Fibroblast of skin of left biceps (primary cell): ENCODE measurements around the gene ITIH5.
A peak's percentile ranks its signal among the peaks of the same experiment; 100 is the strongest.

Experiments
- DNase-seq, 2 experiments: peaks; one replicate each; pipeline ENCODE4 v3.0.0-alpha.2; 2013; ENCODE audit warnings: low read depth in 2 of 2

Gene ITIH5

GRCh38 chr10:7634142-7634894 is 32.4 kb downstream of the ITIH5 start:
- no peak for DNase-seq

- DNase-seq, result no peak
Observed at GRCh38 chr10:7626283-7626682, 40.5 kb downstream of the ITIH5 start.

GRCh38 chr10:7625836-7626235 is 40.9 kb downstream of the ITIH5 start:
- DNase-seq, result no peak

GRCh38 chr10:7625009-7625408 is 41.8 kb downstream of the ITIH5 start:
- no peak for DNase-seq

GRCh38 chr10:7622969-7623368 is 43.8 kb downstream of the ITIH5 start:
- DNase-seq, result no peak

GRCh38 chr10:7618461-7618860 is 48.3 kb downstream of the ITIH5 start:
- no peak for DNase-seq

- no peak for DNase-seq
Observed at GRCh38 chr10:7611909-7612308, 54.9 kb downstream of the ITIH5 start.

GRCh38 chr10:7610651-7611389 is 55.9 kb downstream of the ITIH5 start:
- peak; percentile 88 to 91 for DNase-seq

GRCh38 chr10:7610026-7610425 is 56.7 kb downstream of the ITIH5 start:
- no peak for DNase-seq

- no peak for DNase-seq
Observed at GRCh38 chr10:7609556-7609955, 57.2 kb downstream of the ITIH5 start.

- DNase-seq, result no peak
Observed at GRCh38 chr10:7608001-7608400, 58.8 kb downstream of the ITIH5 start.

GRCh38 chr10:7606951-7607404 is 59.8 kb downstream of the ITIH5 start:
- DNase-seq, result no peak

- no peak for DNase-seq
Observed at GRCh38 chr10:7605565-7606295, 61.0 kb downstream of the ITIH5 start.

- no peak for DNase-seq
Observed at GRCh38 chr10:7601023-7601656, 65.6 kb downstream of the ITIH5 start.

GRCh38 chr10:7598771-7599170 is 68.0 kb downstream of the ITIH5 start:
- DNase-seq, result no peak

- DNase-seq, result no peak
Observed at GRCh38 chr10:7596356-7596755, 70.4 kb downstream of the ITIH5 start.

GRCh38 chr10:7593905-7594304 is 72.9 kb downstream of the ITIH5 start:
- DNase-seq, result no peak

GRCh38 chr10:7593063-7593462 is 73.7 kb downstream of the ITIH5 start:
- no peak for DNase-seq

- DNase-seq, result no peak
Observed at GRCh38 chr10:7592627-7593026, 74.1 kb downstream of the ITIH5 start.

- DNase-seq, result no peak
Observed at GRCh38 chr10:7590271-7590670, 76.5 kb downstream of the ITIH5 start.

- no peak for DNase-seq
Observed at GRCh38 chr10:7589748-7590147, 77.0 kb downstream of the ITIH5 start.

GRCh38 chr10:7587865-7588188 is 78.9 kb downstream of the ITIH5 start:
- no peak for DNase-seq
